GM06990 (cell line): Measurements from ENCODE around the gene NLN.

Experiments used
- DNase-seq: peaks from one replicate; pipeline ENCODE4 v3.0.0-alpha.2; 2011; ENCODE audit not compliant: insufficient read length; ENCODE audit errors: extremely low read depth
- H3K27me3 ChIP-seq: replicated peaks from 2 replicates; pipeline ENCODE4 v1.6.0; 2011; ENCODE audit warnings: low read length; ENCODE audit not compliant: control insufficient read depth, insufficient read depth
- H3K36me3 ChIP-seq: 2 replicates; pipeline ENCODE4 v1.5.1; 2011; ENCODE audit warnings: low read length; ENCODE audit not compliant: control insufficient read depth, insufficient read depth
- H3K4me3 ChIP-seq: replicated peaks from 2 replicates; pipeline ENCODE4 v1.5.1; 2011; ENCODE audit warnings: low read depth, mild to moderate bottlenecking, control low read depth, low read length
- TF ChIP-seq, protein P1 (sequence below): IDR thresholded peaks from 2 replicates; pipeline ENCODE4 v1.5.1; 2011; ENCODE audit warnings: low read length, control low read depth, mild to moderate bottlenecking, inconsistent platforms; ENCODE audit not compliant: insufficient read depth, poor library complexity, severe bottlenecking

NLN gene

DNA sequence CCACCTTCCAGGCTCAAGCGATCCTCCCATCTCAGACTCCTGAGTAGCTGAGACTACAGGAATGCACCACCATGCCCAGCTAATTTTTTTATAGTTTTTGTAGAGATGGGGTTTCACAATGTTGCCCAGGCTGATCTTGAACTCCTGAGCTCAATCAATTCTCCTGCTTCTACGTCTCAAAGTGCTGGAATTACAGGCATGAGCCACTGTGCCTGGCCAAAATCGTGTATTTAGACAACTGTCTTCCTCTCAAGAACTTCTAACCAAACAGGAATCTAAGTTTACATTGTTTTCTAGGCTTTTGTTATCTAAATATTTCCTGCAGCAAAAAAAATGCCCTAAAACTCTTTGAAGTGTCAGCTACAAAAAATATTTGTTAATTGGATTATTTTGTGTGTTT lies 78.8 kb downstream of the NLN start:
- no peaks in the 10 kb centered on the region; the same call in 1 of the 2 replicates for H3K36me3 ChIP-seq
- DNase-seq, result no peak

DNA sequence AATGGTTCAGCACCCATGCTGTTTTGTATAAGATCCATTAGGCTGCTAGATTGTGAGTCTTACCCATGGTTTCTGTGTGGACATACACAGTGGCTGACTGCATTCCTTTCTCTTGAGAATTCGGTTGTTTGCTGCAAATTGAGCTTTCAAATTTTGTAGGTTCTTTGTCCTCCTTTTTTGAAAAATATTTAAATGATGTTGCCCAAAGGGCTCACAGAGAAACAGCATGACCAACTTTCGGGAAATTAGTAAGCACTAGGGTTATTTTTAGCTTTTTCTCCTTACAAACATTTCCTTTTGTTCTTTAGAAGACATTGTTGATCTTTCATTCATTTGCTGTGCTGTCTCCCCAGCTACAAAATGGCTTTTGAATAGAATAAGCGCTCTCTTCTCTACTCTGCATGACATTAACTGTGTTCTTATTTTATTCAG lies 79.4 kb downstream of the NLN start:
- Histone ChIP-seq H3K4me3 (no peak overlapping the region), H3K27me3 (no peaks in the 10 kb centered on the region), H3K36me3 (no peaks in the 10 kb centered on the region; the same call in 1 of the 2 replicates)
- TF ChIP-seq, protein P1, sequence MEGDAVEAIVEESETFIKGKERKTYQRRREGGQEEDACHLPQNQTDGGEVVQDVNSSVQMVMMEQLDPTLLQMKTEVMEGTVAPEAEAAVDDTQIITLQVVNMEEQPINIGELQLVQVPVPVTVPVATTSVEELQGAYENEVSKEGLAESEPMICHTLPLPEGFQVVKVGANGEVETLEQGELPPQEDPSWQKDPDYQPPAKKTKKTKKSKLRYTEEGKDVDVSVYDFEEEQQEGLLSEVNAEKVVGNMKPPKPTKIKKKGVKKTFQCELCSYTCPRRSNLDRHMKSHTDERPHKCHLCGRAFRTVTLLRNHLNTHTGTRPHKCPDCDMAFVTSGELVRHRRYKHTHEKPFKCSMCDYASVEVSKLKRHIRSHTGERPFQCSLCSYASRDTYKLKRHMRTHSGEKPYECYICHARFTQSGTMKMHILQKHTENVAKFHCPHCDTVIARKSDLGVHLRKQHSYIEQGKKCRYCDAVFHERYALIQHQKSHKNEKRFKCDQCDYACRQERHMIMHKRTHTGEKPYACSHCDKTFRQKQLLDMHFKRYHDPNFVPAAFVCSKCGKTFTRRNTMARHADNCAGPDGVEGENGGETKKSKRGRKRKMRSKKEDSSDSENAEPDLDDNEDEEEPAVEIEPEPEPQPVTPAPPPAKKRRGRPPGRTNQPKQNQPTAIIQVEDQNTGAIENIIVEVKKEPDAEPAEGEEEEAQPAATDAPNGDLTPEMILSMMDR, result no peak
- DNase-seq, result no peak

More for the DNA sequence above, 78.8 kb downstream of the NLN start:
- Histone ChIP-seq H3K4me3 (no peak overlapping the region), H3K27me3 (no peaks in the 10 kb centered on the region)
- TF ChIP-seq, protein P1, result no peak

DNA sequence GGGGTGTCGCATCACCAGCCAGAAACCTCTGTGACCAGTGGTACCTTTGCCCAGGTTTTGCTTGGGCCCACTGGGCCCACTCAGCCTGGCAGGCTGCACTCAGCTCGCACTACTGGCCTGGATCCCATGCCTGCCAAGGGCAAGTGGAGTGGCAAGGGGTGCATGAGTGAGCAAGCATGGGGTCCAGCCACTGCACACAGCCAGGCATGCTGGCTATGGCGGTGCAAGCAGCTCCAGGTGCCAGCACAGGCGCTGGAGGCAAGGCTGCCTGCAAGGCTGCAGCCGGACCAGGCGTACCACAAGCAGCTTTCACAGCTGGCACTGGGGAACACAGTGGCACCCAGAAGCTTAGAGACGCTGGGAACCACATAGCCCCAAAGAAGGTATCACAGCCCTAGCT lies 80.1 kb downstream of the NLN start:
- DNase-seq, result no peak
- Histone ChIP-seq H3K4me3 (no peak overlapping the region), H3K27me3 (no peaks in the 10 kb centered on the region), H3K36me3 (no peaks in the 10 kb centered on the region; the same call in 1 of the 2 replicates)
- TF ChIP-seq, protein P1, result no peak

DNA sequence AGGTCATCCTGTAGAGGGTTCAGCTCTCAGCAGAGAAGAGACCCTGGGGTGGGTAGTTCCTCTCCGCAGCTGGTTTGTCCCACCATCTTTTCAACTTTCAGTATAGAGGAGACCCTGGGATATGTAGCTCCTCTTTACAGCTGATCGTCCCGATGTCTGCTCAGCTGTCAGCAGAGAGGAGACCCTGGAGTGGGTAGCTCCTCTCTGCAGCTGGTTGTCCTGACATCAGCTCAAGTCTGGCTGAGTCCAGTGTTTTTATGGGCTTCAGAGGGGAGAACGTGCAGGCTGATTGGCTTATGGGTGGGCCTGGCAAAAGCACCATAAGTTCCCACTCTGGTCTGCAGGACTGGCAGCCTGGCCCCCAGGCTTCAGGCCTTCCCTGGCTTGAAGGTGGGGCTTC lies 80.8 kb downstream of the NLN start:
- TF ChIP-seq, protein P1, result no peak
- no peak for DNase-seq
- no peaks in the 10 kb centered on the region for H3K27me3 ChIP-seq
- H3K4me3 ChIP-seq, result no peak overlapping the region
- no peaks in the 10 kb centered on the region; the same call in 1 of the 2 replicates for H3K36me3 ChIP-seq

DNA sequence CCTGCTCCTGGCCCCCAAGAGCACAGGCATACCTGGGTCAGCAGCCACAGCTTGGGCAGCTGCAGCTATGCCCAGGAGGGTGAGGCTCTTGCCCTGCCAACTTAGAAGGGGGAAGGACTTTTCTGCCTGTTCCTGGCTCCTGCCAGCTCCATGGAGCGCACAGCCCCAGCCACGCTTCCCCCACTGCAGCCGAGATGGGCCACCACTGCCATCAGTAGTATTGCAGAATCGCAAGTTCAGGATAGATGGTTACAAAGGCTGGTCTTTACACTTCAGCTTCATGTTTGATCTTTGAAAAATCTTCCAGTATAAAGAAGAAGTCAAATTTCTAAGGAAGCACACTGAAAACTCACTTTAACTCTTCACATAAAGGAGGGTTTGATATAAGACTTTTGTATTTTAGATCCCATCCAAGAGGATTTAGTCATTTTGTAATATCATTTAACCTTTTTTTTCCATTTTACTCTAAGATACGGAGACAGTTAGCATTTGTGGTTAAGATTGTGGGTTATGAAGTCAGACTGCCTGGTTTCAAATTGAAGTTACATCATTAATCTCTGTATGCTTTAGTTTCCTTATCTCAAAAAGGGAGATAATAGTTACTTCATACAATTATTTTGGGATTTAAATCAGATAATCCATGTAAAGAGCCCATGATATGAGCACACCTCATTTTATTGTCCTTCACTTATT lies 81.8 kb downstream of the NLN start:
- no peak for DNase-seq
- TF ChIP-seq, protein P1, result no peak

More for the DNA sequence above, 81.8 kb downstream of the NLN start:
- H3K27me3 ChIP-seq, result no peaks in the 10 kb centered on the region
- no peak overlapping the region for H3K4me3 ChIP-seq
- no peaks in the 10 kb centered on the region; the same call in 1 of the 2 replicates for H3K36me3 ChIP-seq
